ENCODE measurements around the gene SMARCD1.

GRCh38 chr12:50087151-50087550 lies 2.0 kb downstream of the SMARCD1 start:
- TF ChIP-seq, protein P1, sequence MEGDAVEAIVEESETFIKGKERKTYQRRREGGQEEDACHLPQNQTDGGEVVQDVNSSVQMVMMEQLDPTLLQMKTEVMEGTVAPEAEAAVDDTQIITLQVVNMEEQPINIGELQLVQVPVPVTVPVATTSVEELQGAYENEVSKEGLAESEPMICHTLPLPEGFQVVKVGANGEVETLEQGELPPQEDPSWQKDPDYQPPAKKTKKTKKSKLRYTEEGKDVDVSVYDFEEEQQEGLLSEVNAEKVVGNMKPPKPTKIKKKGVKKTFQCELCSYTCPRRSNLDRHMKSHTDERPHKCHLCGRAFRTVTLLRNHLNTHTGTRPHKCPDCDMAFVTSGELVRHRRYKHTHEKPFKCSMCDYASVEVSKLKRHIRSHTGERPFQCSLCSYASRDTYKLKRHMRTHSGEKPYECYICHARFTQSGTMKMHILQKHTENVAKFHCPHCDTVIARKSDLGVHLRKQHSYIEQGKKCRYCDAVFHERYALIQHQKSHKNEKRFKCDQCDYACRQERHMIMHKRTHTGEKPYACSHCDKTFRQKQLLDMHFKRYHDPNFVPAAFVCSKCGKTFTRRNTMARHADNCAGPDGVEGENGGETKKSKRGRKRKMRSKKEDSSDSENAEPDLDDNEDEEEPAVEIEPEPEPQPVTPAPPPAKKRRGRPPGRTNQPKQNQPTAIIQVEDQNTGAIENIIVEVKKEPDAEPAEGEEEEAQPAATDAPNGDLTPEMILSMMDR (IDR thresholded peaks at IDR 0.05) = no peak
- no peak for TF ChIP-seq POLR2A (IDR thresholded peaks at IDR 0.05)

Measured in adrenal gland (tissue), 5 donors.